Stimulated activated CD8-positive, alpha-beta memory T cell treated with anti-CD3 and anti-CD28 coated beads, Interleukin-7, amount 100 ng/mL, for 4 hours (primary cell): ENCODE measurements around the gene CREB5.

Experiments
- DNase-seq, 2 donors: peaks; one replicate each; pipeline ENCODE4 v3.0.0-alpha.2; 2020; ENCODE audit warnings: low read depth in 2 of 2

The CREB5 gene

DNA sequence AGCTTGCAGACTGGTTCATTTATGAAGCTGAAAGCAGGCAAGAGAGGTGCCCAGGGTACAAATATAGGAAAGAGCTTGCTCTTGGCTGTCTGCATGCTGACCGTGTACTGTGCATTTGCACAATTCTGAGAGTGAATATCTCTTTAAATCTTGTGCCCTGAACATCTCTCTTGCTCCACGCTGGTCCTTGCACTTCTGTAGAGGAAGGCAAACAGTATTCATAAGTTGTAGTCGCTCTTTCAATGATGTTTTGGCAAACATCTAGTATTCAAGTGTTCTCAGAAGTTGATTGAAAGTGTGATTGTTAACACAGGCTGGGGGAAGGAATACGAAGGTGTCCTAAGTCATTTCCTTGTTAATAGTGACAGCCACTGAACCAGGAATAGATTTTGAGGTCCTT, 332.6 kb downstream of the CREB5 start:
- no peak for DNase-seq

DNA sequence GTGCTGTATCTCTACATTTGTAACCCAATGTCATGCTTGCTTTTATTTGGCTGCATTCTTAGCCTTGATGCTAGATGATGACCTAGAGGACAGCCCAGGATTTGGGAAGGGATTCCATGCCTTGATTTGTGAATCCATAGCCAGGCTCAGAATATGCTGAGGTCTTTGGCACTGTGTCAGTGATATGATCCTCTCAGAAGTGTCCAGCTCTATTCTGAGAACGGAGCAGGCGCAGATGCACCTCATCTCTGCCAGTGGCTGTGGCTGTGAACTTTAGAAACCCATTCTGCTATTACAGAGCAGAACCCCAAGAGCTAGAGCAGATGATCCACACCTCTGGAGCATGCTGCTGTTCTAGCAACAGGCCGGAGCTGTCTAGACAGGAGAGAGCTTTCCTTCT, 333.0 kb downstream of the CREB5 start:
- no peak for DNase-seq

- no peak for DNase-seq
These were observed 335.1 kb downstream of the CREB5 start for GRCh38 chr7:28747404-28747803.

- no peak for DNase-seq
These were observed 335.5 kb downstream of the CREB5 start for GRCh38 chr7:28747854-28748253.

DNA sequence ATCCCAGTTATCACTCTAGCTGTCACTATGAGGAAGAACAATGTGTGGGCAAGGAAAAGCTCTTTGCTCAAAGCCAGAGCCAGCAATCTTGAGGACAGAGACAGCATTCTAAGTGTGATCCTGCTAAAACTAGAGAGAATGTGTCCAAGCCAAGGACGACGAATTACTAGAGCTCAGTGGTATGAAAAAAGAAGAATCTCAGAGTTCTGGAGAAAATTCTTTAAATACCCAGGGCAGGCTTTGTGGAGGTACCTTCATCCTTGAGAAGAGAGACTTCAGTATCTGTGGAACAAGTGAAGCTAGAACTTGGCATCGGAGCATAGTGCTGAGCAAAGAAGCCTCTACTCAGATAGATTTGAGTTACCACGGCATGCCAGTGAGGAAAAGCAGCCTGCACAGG, 336.0 kb downstream of the CREB5 start:
- no peak for DNase-seq

DNA sequence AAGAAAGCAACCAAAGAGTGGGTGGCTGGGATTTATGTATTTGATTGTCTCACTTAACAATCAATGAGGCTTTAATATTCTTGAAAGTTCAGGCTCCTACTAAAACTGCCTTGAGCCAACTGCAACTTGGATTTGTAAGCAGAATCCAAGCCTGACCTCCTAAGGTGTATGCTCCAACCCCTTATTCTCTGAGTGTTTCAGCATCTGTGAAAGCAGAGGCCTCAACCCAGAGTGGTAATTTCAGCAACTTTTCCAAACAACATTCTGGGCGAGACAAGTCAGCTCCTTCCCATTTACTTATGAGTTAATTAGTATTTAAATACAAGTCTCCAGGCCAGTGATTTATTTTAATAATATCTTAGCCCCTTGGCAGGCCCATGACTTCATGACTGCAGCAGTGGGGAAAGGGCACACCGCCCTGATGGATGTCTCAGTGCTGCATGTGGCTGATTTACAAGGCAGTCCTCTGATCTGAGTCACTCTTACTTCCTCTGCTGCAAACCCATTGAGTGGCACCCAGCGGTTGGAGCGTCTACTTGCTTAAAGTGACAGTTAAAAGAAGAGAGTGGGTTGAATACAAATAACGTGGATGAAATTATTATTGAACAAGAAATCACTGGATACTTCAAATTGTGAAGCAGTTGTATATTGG, 336.7 kb downstream of the CREB5 start:
- peak in 1 of 2 donors; percentile 1 for DNase-seq

DNA sequence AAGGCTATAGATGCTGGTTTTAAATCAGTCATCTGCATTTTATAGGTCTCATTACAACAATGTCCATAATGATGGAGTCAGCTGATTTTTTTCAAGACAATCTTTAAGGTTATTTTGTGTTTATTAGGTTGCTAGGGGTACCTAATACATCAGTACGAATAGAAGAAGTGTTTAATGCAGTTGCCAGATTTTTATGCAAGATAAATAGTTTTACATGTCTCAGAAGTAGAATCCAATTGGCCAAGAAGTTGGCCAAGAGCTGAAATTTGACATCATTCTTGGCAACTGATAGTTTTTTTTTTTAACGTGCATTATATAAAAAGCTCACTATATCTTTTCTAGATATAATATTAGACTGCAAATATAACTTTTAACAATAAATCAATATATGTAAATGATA, 337.3 kb downstream of the CREB5 start:
- DNase-seq = no peak

DNA sequence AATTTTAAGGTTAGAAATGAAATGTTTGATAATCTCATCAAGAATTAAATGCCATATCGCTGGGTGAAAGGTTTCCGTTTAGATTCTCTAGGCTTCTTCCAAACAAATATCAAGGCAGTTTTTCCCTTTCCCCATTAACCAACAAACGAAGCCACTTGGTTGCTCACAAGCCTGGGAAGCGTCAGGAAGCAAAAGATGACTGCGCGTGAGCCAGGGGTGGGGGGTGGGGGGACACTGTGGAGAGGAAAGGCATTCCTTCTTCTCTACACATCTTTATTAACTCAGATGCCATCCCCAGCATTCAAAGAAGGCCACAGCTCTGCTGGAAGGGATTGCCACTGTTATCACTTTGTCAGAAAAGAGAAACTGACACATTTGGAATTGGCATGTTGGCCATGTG, 338.7 kb downstream of the CREB5 start:
- no peak for DNase-seq

DNA sequence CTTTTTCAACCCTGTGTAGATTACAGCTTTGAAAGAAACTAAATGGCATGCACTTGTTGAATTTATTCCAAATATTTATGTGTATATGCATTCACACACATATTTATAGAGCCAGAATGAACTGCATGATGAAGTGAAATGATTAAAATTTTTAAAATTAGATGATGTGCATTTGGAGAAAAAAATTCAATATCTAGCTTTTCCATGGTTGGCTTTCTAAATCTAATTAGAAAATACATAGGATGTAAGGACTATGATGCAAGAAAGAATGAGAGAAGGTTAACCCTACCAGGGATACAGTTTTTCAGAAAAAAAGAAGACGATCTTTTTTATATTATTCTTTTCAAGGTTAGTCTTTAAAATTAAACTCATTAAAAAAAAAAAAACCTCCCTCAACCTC, 341.3 kb downstream of the CREB5 start:
- DNase-seq = no peak

DNA sequence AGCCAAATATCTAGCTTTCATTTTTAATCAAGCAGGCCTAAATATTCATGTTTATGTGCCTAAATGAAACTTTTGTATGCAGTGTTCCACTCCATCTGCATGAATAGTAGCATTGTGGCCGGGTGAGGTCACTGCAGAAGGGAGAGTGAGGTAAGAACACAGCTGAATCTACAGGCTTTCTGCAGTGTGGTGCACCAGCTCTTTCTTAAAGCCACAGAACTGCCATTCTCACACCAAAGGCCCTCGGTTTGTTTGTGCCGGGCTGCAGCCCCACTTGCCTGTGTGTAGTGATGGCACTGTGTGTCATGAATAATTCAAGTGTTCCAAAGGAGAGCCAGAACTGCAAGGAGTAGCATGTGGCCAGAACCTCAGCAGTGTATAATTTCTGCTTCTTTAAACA, 341.7 kb downstream of the CREB5 start:
- DNase-seq = no peak

DNA sequence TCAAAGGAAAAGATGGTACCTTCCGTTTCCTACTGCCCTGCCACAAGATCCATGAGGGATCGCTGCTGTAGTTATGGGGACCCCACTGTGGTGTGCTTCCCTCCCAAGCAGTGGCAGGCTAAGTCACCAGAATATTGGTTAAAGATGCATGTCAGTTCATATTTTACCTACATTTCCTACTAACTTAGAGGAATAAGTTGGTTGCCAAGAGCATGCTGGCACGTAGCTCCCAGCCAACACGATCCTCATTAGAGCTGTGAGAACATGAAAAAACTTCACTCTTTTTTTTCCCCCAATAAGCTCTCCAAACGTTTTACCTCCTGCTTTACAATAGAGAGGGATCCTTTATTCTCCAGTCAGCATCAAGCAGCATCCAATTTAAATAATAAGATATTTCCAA, 342.1 kb downstream of the CREB5 start:
- no peak for DNase-seq

DNA sequence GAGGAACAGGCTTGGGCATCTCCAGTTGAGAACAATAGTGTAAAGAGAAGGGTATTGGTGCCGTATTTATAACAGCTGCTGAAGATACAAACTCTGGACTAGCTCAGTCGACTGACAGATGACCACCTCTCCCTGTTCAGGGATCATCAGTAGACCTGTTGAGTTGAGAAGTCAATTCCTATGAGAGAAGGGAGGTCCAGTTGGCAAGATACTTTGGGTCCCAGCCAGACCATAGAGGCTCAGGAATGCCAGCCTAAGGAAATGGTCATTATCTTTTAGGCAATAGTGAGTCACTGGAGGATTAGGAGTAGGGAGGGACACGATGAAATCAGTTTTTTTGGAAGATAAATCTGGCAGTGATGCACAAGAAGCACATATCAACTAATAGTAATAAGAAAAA, 342.9 kb downstream of the CREB5 start:
- DNase-seq = no peak

- no peak for DNase-seq
These were observed 345.9 kb downstream of the CREB5 start for GRCh38 chr7:28758186-28758585.

GRCh38 chr7:28759475-28759971, 347.2 kb downstream of the CREB5 start:
- no peak for DNase-seq

GRCh38 chr7:28761505-28761904, 349.2 kb downstream of the CREB5 start:
- no peak for DNase-seq

GRCh38 chr7:28762651-28763050, 350.3 kb downstream of the CREB5 start:
- DNase-seq = no peak

GRCh38 chr7:28766359-28766758, 354.0 kb downstream of the CREB5 start:
- no peak for DNase-seq

- no peak for DNase-seq
These were observed 355.0 kb downstream of the CREB5 start for GRCh38 chr7:28767356-28767755.

DNA sequence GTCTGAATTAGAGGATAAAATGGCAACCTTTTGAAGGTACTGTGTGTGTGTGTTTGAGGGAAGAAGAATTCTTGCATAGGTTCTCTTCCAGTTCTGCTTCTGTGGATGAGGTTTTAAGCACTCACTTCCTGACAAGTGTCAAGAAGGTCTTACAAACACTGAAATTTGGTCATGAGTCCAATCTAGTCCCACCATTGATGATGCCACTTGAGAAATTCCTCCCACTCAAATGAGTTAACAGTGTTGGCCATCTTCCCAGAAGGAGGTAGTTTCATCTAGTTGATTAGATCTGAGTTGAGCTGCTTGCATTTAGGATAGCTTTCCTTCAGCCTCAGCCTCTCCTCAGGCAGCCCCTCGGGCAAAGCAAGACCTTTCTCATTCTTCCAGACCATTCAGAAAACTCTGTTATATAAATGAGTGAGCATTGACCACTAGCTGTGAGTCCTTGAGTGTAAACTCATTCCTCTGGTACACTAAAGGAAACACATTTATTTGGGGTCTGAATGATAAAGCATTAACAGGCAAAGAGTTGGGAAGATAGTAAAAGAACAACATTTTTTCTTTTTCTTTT, 356.3 kb downstream of the CREB5 start:
- no peak for DNase-seq

DNA sequence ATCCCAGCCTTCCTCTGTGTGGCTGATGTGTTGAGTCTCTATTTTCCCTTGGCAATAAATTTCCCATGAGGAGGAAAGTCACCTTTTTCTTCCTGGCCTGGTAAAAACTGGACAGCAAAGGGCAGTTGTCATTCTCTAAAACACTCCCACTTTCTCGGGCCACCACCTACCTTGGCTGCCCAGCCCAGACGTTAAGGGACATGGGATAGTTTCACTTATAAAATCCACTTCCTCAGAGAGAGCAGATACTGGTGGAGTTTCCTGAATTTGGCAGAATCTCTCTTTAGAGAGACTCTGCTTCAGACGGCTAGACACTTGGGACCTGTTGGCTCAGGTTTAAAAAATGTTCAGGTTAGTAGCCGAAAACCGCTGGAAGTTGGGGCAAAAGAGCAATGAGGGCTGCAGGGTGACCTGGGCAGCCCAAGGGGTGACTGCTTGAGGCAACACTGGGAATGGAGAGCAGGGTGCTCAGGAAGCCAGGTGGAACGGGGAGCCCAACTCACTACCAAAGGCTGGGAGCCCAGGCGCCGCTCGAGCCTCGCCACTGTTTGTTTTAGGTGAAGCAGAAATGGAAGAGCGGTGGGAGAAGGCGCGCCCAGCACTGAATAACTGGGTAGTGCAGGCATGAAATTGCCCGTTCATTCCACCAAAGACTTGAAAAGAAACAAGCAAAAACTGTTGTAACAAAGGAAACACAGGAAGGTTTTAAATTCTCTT, 359.7 kb downstream of the CREB5 start:
- DNase-seq = no peak

- DNase-seq = no peak
These were observed 361.3 kb downstream of the CREB5 start for GRCh38 chr7:28773423-28774145.

DNA sequence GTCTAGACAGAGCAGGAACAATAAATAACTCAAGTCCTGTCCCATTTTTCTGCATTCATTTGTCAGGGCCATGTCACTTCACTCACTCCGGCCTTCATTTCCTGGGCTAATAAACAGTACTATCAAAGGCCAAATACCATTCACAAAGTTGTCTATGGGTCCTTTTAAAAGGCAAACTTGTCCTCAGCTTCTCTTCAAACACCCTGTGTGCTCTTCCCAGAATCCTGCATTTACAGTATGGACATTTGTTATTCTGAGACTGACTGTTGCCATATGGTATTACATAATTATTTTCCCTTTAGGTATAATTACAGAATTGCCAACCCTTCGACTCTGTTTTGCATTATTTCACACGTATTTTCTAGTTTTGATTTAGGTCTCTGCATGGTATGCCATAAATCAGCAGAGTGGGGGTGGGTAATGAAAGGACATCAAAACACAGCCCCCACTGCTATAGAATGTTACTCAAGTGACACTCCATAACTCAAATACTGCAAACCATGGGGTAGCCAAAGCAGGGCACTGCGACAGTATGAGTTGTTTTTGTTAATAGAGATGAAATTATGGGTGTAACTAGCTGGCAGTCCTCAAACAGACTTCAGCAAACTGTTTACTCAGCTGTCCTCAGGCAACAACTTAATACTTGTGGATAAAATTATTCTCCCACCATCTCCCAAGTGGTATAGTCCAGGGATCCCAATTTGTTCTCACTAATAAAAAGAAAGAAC, 362.1 kb downstream of the CREB5 start:
- no peak for DNase-seq
